Lower lobe of right lung (tissue), 2 donors: ENCODE results near the gene GOSR1. TPM values are rescaled to one million over a fixed set of nuclear protein-coding genes. Genes with fewer than 3 reads are reported as not detected.
"Not testable (repeated sequence)": the region's sequence is repeated elsewhere in the genome, so short reads cannot be mapped to it uniquely, and the experiment has no call there.

Experiments
- ATAC-seq, 2 donors: fragments of 200-7000 bp; cut with Tn5 transposase; one replicate each; pipeline ENCODE4 v1.9.1; 2020 to 2022; ENCODE audit warnings: mild to moderate bottlenecking in 2 of 2, moderate library complexity in 2 of 2
- DNase-seq: peaks from one replicate; pipeline ENCODE4 v3.0.0-alpha.2; 2020
- H3K27ac ChIP-seq: fragments of 200-600 bp; one replicate; pipeline ENCODE4 v1.8.0; 2022
- H3K27me3 ChIP-seq: fragments of 200-600 bp; one replicate; pipeline ENCODE4 v1.8.0; 2022; ENCODE audit warnings: low read depth
- H3K36me3 ChIP-seq: fragments of 200-600 bp; one replicate; pipeline ENCODE4 v1.8.0; 2022; ENCODE audit warnings: mild to moderate bottlenecking
- H3K4me1 ChIP-seq: fragments of 200-600 bp; one replicate; pipeline ENCODE4 v1.8.0; 2022
- H3K4me3 ChIP-seq: fragments of 200-600 bp; one replicate; pipeline ENCODE4 v1.8.0; 2022; ENCODE audit warnings: mild to moderate bottlenecking
- H3K9me3 ChIP-seq: fragments of 200-600 bp; one replicate; pipeline ENCODE4 v1.8.0; 2022
- intact Hi-C: fragments of 100-400 bp; cut with DNase I; formaldehyde crosslinking; loops from one replicate; pipeline ENCODE4 v1.11.0; 2022
- total RNA-seq: library from RNA; stranded (reverse); fragmentation: NEBNext Ultra II Directional; extraction: Animal tissue kit (Norgen Biotek cat#: 25700); gene quantifications from one replicate; pipeline ENCODE4 v1.2.1, GENCODE V29; 2021
- TF ChIP-seq, protein P1 (sequence below): fragments of 200-600 bp; IDR thresholded peaks from one replicate; pipeline ENCODE4 v1.8.0; 2022; ENCODE audit warnings: antibody characterized with exemption, mild to moderate bottlenecking
- donor health status: DM: no; HTN: yes; CAD: no; lungs with severe emphysema.

GOSR1 gene
- total RNA-seq, 1 donor from 2014 or later: 50.9 TPM

DNA sequence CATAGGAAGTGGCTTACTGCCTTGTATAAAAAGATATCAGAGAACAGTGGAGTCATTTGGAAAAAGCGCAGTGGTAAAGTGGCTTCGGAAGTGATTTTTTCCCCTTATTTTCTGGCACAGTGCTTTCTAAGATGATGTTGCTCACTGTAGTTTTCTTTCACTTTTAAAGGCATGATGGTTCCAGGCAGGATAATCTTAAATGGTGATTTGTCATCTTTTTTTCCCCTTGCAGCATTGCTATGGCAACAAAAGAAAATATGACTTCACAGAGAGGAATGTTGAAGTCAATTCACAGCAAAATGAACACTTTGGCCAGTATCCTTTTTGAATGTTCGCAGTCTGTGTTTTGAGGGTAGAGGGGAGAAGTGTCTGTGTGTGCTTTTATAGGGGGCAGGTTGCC lies 42.5 kb downstream of the GOSR1 start:
- no peak overlapping the region for H3K4me3 ChIP-seq
- intact Hi-C loops: no loop called here
- H3K4me1 ChIP-seq: no peaks in the 10 kb centered on the region
- TF ChIP-seq, protein P1, sequence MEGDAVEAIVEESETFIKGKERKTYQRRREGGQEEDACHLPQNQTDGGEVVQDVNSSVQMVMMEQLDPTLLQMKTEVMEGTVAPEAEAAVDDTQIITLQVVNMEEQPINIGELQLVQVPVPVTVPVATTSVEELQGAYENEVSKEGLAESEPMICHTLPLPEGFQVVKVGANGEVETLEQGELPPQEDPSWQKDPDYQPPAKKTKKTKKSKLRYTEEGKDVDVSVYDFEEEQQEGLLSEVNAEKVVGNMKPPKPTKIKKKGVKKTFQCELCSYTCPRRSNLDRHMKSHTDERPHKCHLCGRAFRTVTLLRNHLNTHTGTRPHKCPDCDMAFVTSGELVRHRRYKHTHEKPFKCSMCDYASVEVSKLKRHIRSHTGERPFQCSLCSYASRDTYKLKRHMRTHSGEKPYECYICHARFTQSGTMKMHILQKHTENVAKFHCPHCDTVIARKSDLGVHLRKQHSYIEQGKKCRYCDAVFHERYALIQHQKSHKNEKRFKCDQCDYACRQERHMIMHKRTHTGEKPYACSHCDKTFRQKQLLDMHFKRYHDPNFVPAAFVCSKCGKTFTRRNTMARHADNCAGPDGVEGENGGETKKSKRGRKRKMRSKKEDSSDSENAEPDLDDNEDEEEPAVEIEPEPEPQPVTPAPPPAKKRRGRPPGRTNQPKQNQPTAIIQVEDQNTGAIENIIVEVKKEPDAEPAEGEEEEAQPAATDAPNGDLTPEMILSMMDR: no peak
- H3K36me3 ChIP-seq: peaks cover 56% of the 10 kb centered on the region
- H3K27me3 ChIP-seq: no peaks in the 10 kb centered on the region
- H3K9me3 ChIP-seq: no peaks in the 10 kb centered on the region
- no peak overlapping the region for H3K27ac ChIP-seq
- no peak for DNase-seq
- no peak for ATAC-seq

DNA sequence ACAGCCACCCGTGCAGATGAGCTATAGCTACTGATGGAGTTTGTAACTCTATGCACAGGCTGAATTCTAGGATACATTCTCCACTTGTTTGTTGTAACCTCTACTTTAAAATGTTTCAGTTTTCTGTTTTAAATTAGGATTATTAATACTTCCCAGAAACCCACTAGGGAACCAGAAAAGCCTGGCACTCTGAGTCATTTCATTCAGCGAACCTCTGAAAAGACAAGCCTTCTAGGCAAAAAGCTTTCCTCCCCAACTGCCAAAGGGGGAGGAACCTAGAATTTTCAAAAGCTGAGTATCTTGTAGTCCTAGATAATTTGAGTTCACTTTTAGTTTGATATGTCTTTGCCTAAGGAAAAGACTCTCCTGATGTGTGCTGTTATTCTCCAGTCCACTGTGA lies 43.2 kb downstream of the GOSR1 start:
- Histone ChIP-seq H3K4me3 (no peak overlapping the region), H3K27ac (peak overlapping the region; percentile 13), H3K4me1 (no peaks in the 10 kb centered on the region), H3K9me3 (no peaks in the 10 kb centered on the region), H3K27me3 (no peaks in the 10 kb centered on the region), H3K36me3 (peaks cover 49% of the 10 kb centered on the region)
- TF ChIP-seq, protein P1: no peak
- no peak for ATAC-seq
- intact Hi-C loops: no loop called here
- no peak for DNase-seq

DNA sequence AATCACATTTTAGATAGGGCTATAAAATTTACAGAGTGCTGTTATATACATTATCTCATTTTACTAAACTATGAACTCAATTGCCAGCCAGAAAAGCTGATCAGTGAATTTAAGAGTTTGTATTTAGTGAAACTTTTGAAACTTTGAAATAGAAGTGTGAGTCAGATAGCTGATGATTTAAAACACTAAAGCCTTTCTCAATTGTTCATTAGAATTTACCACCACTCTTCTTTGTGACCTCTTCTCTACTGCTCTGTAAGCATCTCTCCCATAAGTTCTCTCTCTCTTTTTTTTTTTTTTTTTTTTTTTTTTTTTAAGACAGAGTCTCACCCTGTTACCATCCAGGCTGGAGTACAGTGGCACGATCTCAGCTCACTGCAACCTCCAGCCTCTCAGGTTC lies 43.7 kb downstream of the GOSR1 start:
- no peak overlapping the region for H3K27ac ChIP-seq
- no peak for DNase-seq
- peaks cover 47% of the 10 kb centered on the region for H3K36me3 ChIP-seq
- no peak for ATAC-seq
- TF ChIP-seq, protein P1: no peak
- H3K9me3 ChIP-seq: no peaks in the 10 kb centered on the region
- intact Hi-C loops: no loop called here
- no peaks in the 10 kb centered on the region for H3K4me1 ChIP-seq
- H3K27me3 ChIP-seq: no peaks in the 10 kb centered on the region
- H3K4me3 ChIP-seq: no peak overlapping the region

DNA sequence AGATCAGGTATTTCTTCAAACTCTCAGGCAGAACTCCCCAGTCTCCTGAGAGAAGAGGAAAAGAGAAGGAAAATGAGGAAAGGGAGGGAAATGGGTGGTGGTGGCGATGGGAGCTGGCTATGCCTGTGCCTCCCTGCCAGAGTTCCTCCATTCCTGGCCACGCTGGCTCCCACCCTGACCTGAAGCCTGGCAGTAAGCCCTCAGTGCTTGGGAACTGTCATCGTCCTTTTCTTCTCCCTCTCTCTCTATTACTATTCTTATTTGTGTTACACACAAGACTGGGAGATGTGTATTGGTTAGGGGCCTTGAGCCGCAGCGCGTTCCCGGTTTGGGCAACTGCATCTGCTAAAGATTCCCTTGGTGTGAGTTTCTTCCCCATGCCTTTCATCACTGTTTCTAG lies 44.6 kb downstream of the GOSR1 start:
- H3K27me3 ChIP-seq: no peaks in the 10 kb centered on the region
- no peak overlapping the region for H3K27ac ChIP-seq
- TF ChIP-seq, protein P1: no peak
- peaks cover 43% of the 10 kb centered on the region for H3K36me3 ChIP-seq
- no peaks in the 10 kb centered on the region for H3K4me1 ChIP-seq
- no peaks in the 10 kb centered on the region for H3K9me3 ChIP-seq
- intact Hi-C loops: no loop called here
- DNase-seq: no peak
- no peak overlapping the region for H3K4me3 ChIP-seq
- no peak for ATAC-seq

DNA sequence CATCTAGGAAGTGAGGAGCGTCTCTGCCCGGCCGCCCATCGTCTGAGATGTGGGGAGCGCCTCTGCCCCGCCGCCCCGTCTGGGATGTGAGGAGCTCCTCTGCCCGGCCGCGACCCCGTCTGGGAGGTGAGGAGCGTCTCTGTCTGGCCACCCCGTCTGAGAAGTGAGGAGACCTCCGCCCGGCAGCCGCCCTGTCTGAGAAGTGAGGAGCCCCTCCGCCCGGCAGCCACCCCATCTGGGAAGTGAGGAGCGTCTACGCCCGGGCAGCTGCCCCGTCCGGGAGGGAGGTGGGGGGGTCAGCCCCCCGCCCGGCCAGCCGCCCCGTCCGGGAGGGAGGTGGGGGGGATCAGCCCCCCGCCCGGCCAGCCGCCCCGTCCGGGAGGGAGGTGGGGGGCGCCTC lies 46.0 kb downstream of the GOSR1 start:
- H3K4me3 ChIP-seq, H3K4me1 ChIP-seq, H3K27me3 ChIP-seq, H3K27ac ChIP-seq, ATAC-seq, H3K9me3 ChIP-seq, intact Hi-C loops, DNase-seq: not testable (repeated sequence)
- H3K36me3 ChIP-seq: peaks cover 39% of the 10 kb centered on the region

DNA sequence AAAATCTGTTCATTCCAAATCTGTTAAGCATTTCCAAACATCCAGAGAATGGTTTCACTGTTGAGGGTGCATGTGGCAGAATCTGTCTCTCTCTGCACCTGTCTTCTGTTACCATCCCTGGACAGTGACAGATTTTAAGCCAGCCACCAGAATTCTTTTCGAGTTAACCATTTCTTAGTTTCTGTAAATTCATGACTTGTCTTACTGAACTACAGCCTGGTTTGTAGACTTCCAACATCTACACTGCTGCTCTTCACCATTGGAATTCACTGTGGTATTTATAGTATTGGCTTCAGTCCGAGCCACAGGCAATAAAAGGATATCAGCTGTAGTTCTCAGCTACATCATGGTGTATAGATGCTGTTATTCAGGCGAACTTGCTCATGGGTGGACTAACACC lies 47.6 kb downstream of the GOSR1 start:
- intact Hi-C loops: no loop called here
- Histone ChIP-seq H3K27me3 (no peaks in the 10 kb centered on the region), H3K4me1 (no peaks in the 10 kb centered on the region), H3K9me3 (no peaks in the 10 kb centered on the region), H3K36me3 (peaks cover 30% of the 10 kb centered on the region), H3K27ac (no peak overlapping the region), H3K4me3 (no peak overlapping the region)
- ATAC-seq (no peak), DNase-seq (no peak)
- TF ChIP-seq, protein P1: no peak
